ENCODE results near the gene MAP3K9. TPM values are rescaled to one million over a fixed set of nuclear protein-coding genes. Genes with fewer than 3 reads are reported as not detected.

Gene MAP3K9
- total RNA-seq, 1 donor from 2014 or later: 3.0 TPM

DNA sequence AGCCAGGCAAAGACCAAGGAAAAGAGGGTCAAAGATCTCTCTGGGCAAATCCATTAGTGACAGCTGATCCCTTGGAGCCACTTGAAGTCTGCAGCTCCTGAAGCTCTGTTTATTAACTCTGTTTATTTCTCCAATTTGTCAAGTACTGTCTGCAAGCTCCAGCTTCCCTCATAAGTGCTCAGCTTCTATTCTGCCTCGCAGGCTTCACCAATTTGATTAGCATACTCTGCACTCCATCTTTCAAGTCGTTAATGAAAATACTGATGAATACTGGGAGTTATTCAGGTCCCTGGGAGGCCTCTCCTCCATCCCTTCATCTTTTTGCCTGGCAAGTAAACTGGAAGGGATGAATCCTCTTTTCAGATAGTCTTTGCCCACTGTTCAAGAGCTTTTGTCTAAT lies 113.3 kb downstream of the MAP3K9 start:
- TF ChIP-seq, protein P1, sequence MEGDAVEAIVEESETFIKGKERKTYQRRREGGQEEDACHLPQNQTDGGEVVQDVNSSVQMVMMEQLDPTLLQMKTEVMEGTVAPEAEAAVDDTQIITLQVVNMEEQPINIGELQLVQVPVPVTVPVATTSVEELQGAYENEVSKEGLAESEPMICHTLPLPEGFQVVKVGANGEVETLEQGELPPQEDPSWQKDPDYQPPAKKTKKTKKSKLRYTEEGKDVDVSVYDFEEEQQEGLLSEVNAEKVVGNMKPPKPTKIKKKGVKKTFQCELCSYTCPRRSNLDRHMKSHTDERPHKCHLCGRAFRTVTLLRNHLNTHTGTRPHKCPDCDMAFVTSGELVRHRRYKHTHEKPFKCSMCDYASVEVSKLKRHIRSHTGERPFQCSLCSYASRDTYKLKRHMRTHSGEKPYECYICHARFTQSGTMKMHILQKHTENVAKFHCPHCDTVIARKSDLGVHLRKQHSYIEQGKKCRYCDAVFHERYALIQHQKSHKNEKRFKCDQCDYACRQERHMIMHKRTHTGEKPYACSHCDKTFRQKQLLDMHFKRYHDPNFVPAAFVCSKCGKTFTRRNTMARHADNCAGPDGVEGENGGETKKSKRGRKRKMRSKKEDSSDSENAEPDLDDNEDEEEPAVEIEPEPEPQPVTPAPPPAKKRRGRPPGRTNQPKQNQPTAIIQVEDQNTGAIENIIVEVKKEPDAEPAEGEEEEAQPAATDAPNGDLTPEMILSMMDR (IDR thresholded peaks at IDR 0.05): no peak
- Mint-ChIP-seq H3K36me3 (ENCODE audit: low read depth) (no peaks in the 10 kb centered on the region), H3K9me3 (ENCODE audit: low read depth) (no peaks in the 10 kb centered on the region), H3K4me3 (ENCODE audit: unreplicated experiment) (no peak overlapping the region), H3K27ac (ENCODE audit: unreplicated experiment) (no peak overlapping the region), H3K27me3 (ENCODE audit: low read depth) (no peaks in the 10 kb centered on the region), H3K4me1 (ENCODE audit: low read depth) (peaks cover 17% of the 10 kb centered on the region)
- no peak for DNase-seq (ENCODE audit: low spot score)

DNA sequence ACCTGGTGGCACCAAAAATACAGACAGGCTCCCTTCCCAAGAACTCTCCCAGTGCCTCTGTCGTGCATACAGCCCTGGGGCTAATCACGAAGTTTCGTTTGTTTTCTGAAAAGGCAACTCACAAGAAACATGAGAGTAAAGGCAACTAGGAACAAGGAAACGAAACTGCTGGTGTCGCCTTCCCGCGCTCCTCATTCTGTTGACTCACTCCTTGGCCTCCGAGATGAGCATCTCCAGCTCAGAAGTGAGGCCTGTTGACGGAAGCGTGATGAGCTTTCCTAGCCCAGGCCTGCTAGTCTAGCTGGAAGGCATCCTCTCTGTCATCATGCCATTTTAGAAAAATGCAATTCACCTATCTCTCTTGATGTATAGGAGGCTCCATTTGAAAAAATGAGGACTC lies 117.1 kb downstream of the MAP3K9 start:
- H3K27me3 Mint-ChIP-seq (ENCODE audit: low read depth): no peaks in the 10 kb centered on the region
- no peak overlapping the region for H3K27ac Mint-ChIP-seq (ENCODE audit: unreplicated experiment)
- TF ChIP-seq, protein P1 (IDR thresholded peaks at IDR 0.05): no peak
- no peaks in the 10 kb centered on the region for H3K36me3 Mint-ChIP-seq (ENCODE audit: low read depth)
- H3K4me1 Mint-ChIP-seq (ENCODE audit: low read depth): no peaks in the 10 kb centered on the region
- no peak for DNase-seq (ENCODE audit: low spot score)
- H3K9me3 Mint-ChIP-seq (ENCODE audit: low read depth): no peaks in the 10 kb centered on the region
- no peak overlapping the region for H3K4me3 Mint-ChIP-seq (ENCODE audit: unreplicated experiment)

DNA sequence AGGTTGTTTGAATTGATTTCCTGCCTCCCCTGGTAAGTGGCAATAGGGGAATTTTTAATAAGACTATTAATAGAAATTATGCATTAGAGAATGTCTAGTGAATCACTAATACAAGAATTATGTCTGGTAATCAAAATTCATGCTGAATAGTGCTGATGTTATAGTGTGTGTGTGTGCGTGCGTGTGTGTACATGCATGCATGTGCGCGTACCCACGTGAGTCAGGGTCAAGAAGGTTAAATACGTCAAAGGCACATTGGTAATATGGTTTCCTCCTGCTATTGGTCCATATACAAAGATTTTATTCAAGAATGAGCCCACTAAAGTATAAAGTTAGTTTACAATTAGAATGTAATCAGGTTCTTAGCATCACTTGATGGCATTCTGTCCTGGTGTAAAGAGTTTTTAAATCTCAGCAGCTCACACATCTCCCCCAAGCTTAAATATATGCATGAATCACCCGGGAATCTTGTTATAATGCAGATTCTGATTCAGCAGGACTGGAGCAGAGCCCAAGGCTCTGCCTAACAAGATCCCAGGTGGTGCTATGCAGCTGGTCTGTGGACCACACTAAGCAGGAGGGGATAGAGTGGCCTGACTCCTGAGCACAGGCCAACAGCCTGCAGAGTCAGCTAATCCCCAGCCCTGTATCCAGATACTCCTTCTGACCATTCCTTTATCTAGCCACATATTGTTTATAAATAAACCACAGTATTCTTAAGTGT lies 123.7 kb downstream of the MAP3K9 start:
- Mint-ChIP-seq H3K9me3 (ENCODE audit: low read depth) (no peaks in the 10 kb centered on the region), H3K4me3 (ENCODE audit: unreplicated experiment) (no peak overlapping the region), H3K36me3 (ENCODE audit: low read depth) (no peaks in the 10 kb centered on the region), H3K27ac (ENCODE audit: unreplicated experiment) (no peak overlapping the region), H3K4me1 (ENCODE audit: low read depth) (peaks cover 5% of the 10 kb centered on the region), H3K27me3 (ENCODE audit: low read depth) (peaks cover 2% of the 10 kb centered on the region)
- DNase-seq (ENCODE audit: low spot score): no peak
- TF ChIP-seq, protein P1 (IDR thresholded peaks at IDR 0.05): no peak

DNA sequence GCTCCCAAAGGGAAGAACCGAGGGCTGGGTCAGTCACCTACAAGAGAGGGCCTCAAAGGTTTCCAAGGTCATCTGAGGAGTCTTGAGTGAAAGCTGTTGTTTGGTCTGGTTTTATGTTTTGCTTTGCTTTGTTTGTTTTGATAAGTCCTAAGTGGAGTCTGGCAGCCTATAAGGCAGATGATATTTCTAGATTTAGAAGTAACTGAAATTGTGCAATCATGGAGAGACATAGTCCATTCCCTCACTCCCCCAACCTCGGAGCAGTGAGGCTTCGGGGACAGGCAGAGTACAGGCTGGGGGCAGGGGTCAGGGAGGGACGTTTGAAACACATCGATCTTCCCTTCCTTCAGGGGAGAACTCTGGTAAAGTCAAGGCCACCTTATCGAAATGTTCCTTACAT lies 125.3 kb downstream of the MAP3K9 start:
- H3K4me3 Mint-ChIP-seq (ENCODE audit: unreplicated experiment): no peak overlapping the region
- peaks cover 2% of the 10 kb centered on the region for H3K27me3 Mint-ChIP-seq (ENCODE audit: low read depth)
- peaks cover 5% of the 10 kb centered on the region for H3K4me1 Mint-ChIP-seq (ENCODE audit: low read depth)
- no peak overlapping the region for H3K27ac Mint-ChIP-seq (ENCODE audit: unreplicated experiment)
- TF ChIP-seq, protein P1 (IDR thresholded peaks at IDR 0.05): no peak
- no peaks in the 10 kb centered on the region for H3K36me3 Mint-ChIP-seq (ENCODE audit: low read depth)
- H3K9me3 Mint-ChIP-seq (ENCODE audit: low read depth): no peaks in the 10 kb centered on the region
- DNase-seq (ENCODE audit: low spot score): no peak

DNA sequence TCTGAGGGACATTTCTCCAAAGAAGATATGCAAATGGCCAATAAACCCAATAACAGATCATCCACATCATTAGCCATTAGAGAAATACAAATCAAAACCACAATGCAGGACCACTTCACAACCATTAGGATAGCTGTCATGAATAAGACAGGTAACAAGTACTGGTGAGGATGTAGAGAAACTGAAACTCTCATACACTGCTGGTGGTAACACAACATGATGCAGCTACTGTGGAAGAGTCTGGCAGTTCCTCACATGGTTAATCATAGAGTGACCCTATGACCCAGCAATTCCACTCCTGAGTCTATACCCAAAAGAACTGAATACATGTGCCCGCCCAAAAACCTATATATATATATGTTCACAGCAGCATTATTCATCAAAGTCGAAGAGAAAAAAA lies 128.6 kb downstream of the MAP3K9 start:
- Mint-ChIP-seq H3K4me3 (ENCODE audit: unreplicated experiment) (no peak overlapping the region), H3K36me3 (ENCODE audit: low read depth) (peaks cover 1% of the 10 kb centered on the region), H3K27ac (ENCODE audit: unreplicated experiment) (no peak overlapping the region), H3K27me3 (ENCODE audit: low read depth) (peaks cover 4% of the 10 kb centered on the region), H3K9me3 (ENCODE audit: low read depth) (no peaks in the 10 kb centered on the region), H3K4me1 (ENCODE audit: low read depth) (peaks cover 5% of the 10 kb centered on the region)
- no peak for DNase-seq (ENCODE audit: low spot score)
- TF ChIP-seq, protein P1 (IDR thresholded peaks at IDR 0.05): no peak
